Measurements from ENCODE around the gene KLHL12. TPM values are rescaled to one million over a fixed set of nuclear protein-coding genes. Genes with fewer than 3 reads are reported as not detected.

KLHL12 gene
- total and polyA plus RNA-seq, 2 donors (not counting 3 experiments of a cell fraction or from before 2014, with no cell fraction given) = 22.8 to 23.0 TPM

- POLR2A ChIA-PET = interaction anchor here (0.8 kb wide), 1 partner anchor 8 kb away, joined by 3 read pairs; no protein-coding TSS in a partner anchor
- Histone ChIP-seq H2AFZ (ENCODE audit: low read depth, low read length) (peak within 1 kb of the TSS; percentile 75), H3K79me2 (ENCODE audit: control insufficient read depth, insufficient read depth, low read length) (peaks cover 13% of the 10 kb centered on the region), H4K20me1 (replicated peaks; ENCODE audit: control insufficient read depth, extremely low read depth, insufficient read depth, low read length) (no peaks in the 10 kb centered on the region), H3K9me1 (replicated peaks; ENCODE audit: control insufficient read depth, extremely low read depth, insufficient read depth, low read length) (no peaks in the 10 kb centered on the region), H3K27ac (ENCODE audit: insufficient read depth, low read depth, low read length) (peak within 1 kb of the TSS; percentile 18), H3K36me3 (ENCODE audit: control insufficient read depth in 2 of 2, extremely low read depth in 1 of 2, insufficient read depth in 2 of 2, low read length in 2 of 2) (peaks cover 3 to 9% of the 10 kb centered on the region in 2 experiments), H3K27me3 (ENCODE audit: control insufficient read depth in 2 of 2, insufficient read depth in 2 of 2, low read length in 2 of 2) (no peaks in the 10 kb centered on the region), H3K4me2 (ENCODE audit: insufficient read depth, low read length) (peak within 1 kb of the TSS; percentile 98), H3K4me3 (replicated peaks in 1 of 3; ENCODE audit: insufficient read depth in 1 of 3, low read depth in 1 of 3, low read length in 3 of 3) (peak within 1 kb of the TSS; percentile 79 to 96 (median 90)), H3K4me1 (ENCODE audit: control insufficient read depth, extremely low read depth, insufficient read depth, low read length) (peaks cover 10% of the 10 kb centered on the region), H3K9ac (replicated peaks; ENCODE audit: extremely low read depth, insufficient read depth, low read length) (peak within 1 kb of the TSS; percentile 65), H3K9me3 (replicated peaks; ENCODE audit: control insufficient read depth, insufficient read depth, low read length) (no peaks in the 10 kb centered on the region)
- DNase-seq (ENCODE audit: low read depth, low spot score) (peak; percentile 97), FAIRE-seq (peak; percentile 85)
- CTCF ChIA-PET = interaction anchor here (0.6 to 1.6 kb wide), 5 partner anchors 10 to 77 kb away, joined by 3 to 5 read pairs (median 3); no protein-coding TSS in a partner anchor
- TSS peak; percentile 70 for BruUV-seq (replicated peaks)
- dilution Hi-C loops (cut with MboI; ENCODE audit: extremely low pct_ligation_motif_present, low sequenced_read_pairs) = no loop called here
- TF ChIP-seq POLR2AphosphoS5 (IDR thresholded peaks at IDR 0.05; ENCODE audit: insufficient read depth, low read depth, low read length) = peak; percentile 99
- TF ChIP-seq POLR2A (IDR thresholded peaks at IDR 0.05; ENCODE audit: low read depth, low read length) = peak; percentile 93
- TF ChIP-seq EZH2 (IDR thresholded peaks at IDR 0.05; ENCODE audit: borderline replicate concordance, low read depth, low read length, severe bottlenecking) = no peak
- no peak for TF ChIP-seq CTCF (IDR thresholded peaks at IDR 0.05; ENCODE audit: extremely low read depth in 1 of 2, insufficient read depth in 1 of 2, low read depth in 1 of 2, low read length in 2 of 2)
- intact Hi-C loops (cut with micrococcal nuclease) = loop anchor here (1.0 to 10.0 kb wide), 6 partner anchors 27 to 106 kb away; partner anchors contain the start of genes ADIPOR1 and PCAT6
Measured at GRCh38 chr1:202888531-202889360, 38.3 kb downstream of the KLHL12 start, which contains the start of gene RABIF. RABIF (minus strand) TSS chr1:202889149; CDS start chr1:202889098, 51 bp downstream.

Measured in endothelial cell of umbilical vein (primary cell).